ENCODE measurements around the gene RECQL.

- TF ChIP-seq CTCF (IDR thresholded peaks at IDR 0.05; ENCODE audit: control extremely low read depth in 1 of 3, insufficient read depth in 1 of 3, low read depth in 1 of 3, low read length in 3 of 3), result no peak
- TF ChIP-seq EP300 (IDR thresholded peaks at IDR 0.05; ENCODE audit: borderline replicate concordance in 1 of 2, low read depth in 2 of 2, low read length in 2 of 2), result no peak
- no peak for TF ChIP-seq NRF1 (IDR thresholded peaks at IDR 0.05; ENCODE audit: low read depth, low read length)
- no peak for TF ChIP-seq MAX (IDR thresholded peaks at IDR 0.05)
- no peak for TF ChIP-seq CEBPB (IDR thresholded peaks at IDR 0.05; ENCODE audit: low read depth, low read length)
- no peak for TF ChIP-seq POLR2AphosphoS5 (IDR thresholded peaks at IDR 0.05; ENCODE audit: low read depth, low read length)
- no peak for TF ChIP-seq ZNF274 (IDR thresholded peaks at IDR 0.05; ENCODE audit: borderline replicate concordance, extremely low read depth, low read length)
- no peak for TF ChIP-seq TEAD4 (IDR thresholded peaks at IDR 0.05; ENCODE audit: low read depth, low read length)
- TF ChIP-seq SIN3A (conservative IDR thresholded peaks at IDR 0.05 in 1 of 2, IDR thresholded peaks at IDR 0.05 in 1 of 2; ENCODE audit: low read depth in 1 of 2, low read length in 2 of 2), result no peak
- TF ChIP-seq YY1 (IDR thresholded peaks at IDR 0.05; ENCODE audit: low read depth, low read length), result no peak
Observed at GRCh38 chr12:21543151-21543550, 41.7 kb upstream of the RECQL start.

Measured in H1 (cell line).